Lung (tissue), 12 donors: Measurements from ENCODE around the gene HDAC4. TPM values are rescaled to one million over a fixed set of nuclear protein-coding genes. Genes with fewer than 3 reads are reported as not detected.
A peak's percentile ranks its signal among the peaks of the same experiment; 100 is the strongest.

ENCODE experiments used
- ATAC-seq: fragments of 200-7000 bp; cut with Tn5 transposase; one replicate; pipeline ENCODE4 v1.9.1; 2020; ENCODE audit warnings: moderate number of reproducible peaks; ENCODE audit not compliant: insufficient read depth, low FRiP score
- DNase-seq, 3 donors: peaks; one replicate each; pipeline ENCODE4 v3.0.0-alpha.2; 2013 to 2017
- H3K27ac ChIP-seq, 2 donors: one replicate each; pipeline ENCODE4 v1.5.1; 2013; ENCODE audit warnings: mild to moderate bottlenecking in 2 of 2, moderate library complexity in 2 of 2, control low read depth in 1 of 2, inconsistent platforms in 1 of 2, low read depth in 1 of 2, low read length in 1 of 2
- H3K27me3 ChIP-seq, 3 donors: one replicate each; pipeline ENCODE4 v1.5.1; 2013; ENCODE audit warnings: low read length in 2 of 3; ENCODE audit not compliant: control insufficient read depth in 3 of 3, insufficient read depth in 3 of 3
- H3K36me3 ChIP-seq, 4 donors: one replicate each; pipeline ENCODE4 v1.5.1; 2013; ENCODE audit warnings: low read length in 4 of 4, mild to moderate bottlenecking in 1 of 4, moderate library complexity in 1 of 4; ENCODE audit not compliant: control insufficient read depth in 4 of 4, insufficient read depth in 4 of 4
- H3K4me1 ChIP-seq, 5 donors: one replicate each; pipeline ENCODE4 v1.5.1; 2013; ENCODE audit warnings: low read length in 5 of 5, mild to moderate bottlenecking in 2 of 5, moderate library complexity in 1 of 5; ENCODE audit not compliant: control insufficient read depth in 5 of 5, insufficient read depth in 5 of 5
- H3K4me3 ChIP-seq: one replicate; pipeline ENCODE4 v1.5.1; 2013; ENCODE audit warnings: mild to moderate bottlenecking, control low read depth, moderate library complexity
- H3K9ac ChIP-seq, 2 donors: one replicate each; pipeline ENCODE4 v1.5.1; 2013; ENCODE audit warnings: low read length in 2 of 2, control low read depth in 1 of 2; ENCODE audit not compliant: insufficient read depth in 1 of 2
- H3K9me3 ChIP-seq, 4 donors: one replicate each; pipeline ENCODE4 v1.5.1; 2013; ENCODE audit warnings: low read length in 3 of 4, mild to moderate bottlenecking in 1 of 4, moderate library complexity in 1 of 4; ENCODE audit not compliant: control insufficient read depth in 4 of 4, insufficient read depth in 3 of 4
- CTCF ChIP-seq: IDR thresholded peaks from 2 replicates; pipeline ENCODE4 v1.5.1; 2012; ENCODE audit warnings: mild to moderate bottlenecking; ENCODE audit errors: control extremely low read depth, extremely low read depth
- WGBS, 2 donors: extraction: QIAGEN DNeasy Blood & Tissue Kit; methylation state at CpG; one replicate each; pipeline ENCODE4 v1.1.7; 2013; 5-methylcytosine and 5-hydroxymethylcytosine counted together
- polyA plus RNA-seq, 2 donors: library from polyadenylated mRNA; stranded (reverse); fragments of 200-250 nt; gene quantifications; one replicate each; pipeline ENCODE4 v1.2.1, GENCODE V29; 2013
- total RNA-seq, 2 donors: library from RNA; depleted of rRNA in 1 of 2; stranded (reverse); fragments of >200 nt in 1 of 2; gene quantifications; one replicate each; pipeline ENCODE4 v1.2.1, GENCODE V29; 2014 to 2021
- donor health status: control.
- donor health status: control.
- donor health status: Bipolar disorder and iron deficiency.
- donor health status: healthy.
- donor health status: DM: yes; HTN: yes; CAD: no.

Gene HDAC4
- total and polyA plus RNA-seq, 4 donors = 6.9 to 47.7 (median 20.7) TPM

DNA sequence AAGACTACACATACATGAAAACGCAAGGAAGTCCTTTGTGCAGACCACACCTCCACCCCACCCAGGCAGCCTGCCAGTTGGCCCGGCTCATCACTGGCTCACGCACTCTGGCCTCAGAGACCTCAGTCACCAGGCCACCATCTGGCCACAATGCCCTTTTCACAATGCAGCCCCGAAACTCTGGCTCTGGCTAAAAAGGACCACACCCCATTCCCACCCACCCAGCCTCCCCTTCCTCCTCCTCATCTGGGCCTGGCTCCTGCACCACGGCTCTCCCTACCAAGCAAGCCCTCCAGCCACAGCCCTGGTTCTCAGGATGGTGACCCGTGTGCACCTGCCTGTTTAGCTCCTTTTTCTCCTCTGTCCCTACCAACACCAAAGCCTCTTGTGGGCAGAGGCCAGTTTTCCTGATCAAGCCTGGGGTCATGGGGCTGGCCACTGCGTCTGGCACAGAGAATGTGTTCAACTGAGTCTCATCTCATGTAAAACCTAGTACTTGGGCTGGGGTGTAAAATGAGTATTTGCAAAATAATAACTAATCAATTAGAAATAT lies 7.4 kb downstream of the HDAC4 start:
- WGBS, 2 donors = 56 to 59% methylated on average over 7 of the region's 7 CpGs
- no peaks in the 10 kb centered on the region for H3K27me3 ChIP-seq
- DNase-seq = peak in 2 of 3 donors; percentile 15 to 34
- H3K9me3 ChIP-seq = no peaks in the 10 kb centered on the region
- peaks cover 0 to 4% (median 0%) of the 10 kb centered on the region in 4 donors for H3K36me3 ChIP-seq
- peaks cover 5 to 27% (median 12%) of the 10 kb centered on the region in 5 donors for H3K4me1 ChIP-seq
- H3K27ac ChIP-seq = no peak overlapping the region
- no peak for ATAC-seq
- no peak overlapping the region for H3K4me3 ChIP-seq
- H3K9ac ChIP-seq = no peak overlapping the region
- TF ChIP-seq CTCF = no peak

DNA sequence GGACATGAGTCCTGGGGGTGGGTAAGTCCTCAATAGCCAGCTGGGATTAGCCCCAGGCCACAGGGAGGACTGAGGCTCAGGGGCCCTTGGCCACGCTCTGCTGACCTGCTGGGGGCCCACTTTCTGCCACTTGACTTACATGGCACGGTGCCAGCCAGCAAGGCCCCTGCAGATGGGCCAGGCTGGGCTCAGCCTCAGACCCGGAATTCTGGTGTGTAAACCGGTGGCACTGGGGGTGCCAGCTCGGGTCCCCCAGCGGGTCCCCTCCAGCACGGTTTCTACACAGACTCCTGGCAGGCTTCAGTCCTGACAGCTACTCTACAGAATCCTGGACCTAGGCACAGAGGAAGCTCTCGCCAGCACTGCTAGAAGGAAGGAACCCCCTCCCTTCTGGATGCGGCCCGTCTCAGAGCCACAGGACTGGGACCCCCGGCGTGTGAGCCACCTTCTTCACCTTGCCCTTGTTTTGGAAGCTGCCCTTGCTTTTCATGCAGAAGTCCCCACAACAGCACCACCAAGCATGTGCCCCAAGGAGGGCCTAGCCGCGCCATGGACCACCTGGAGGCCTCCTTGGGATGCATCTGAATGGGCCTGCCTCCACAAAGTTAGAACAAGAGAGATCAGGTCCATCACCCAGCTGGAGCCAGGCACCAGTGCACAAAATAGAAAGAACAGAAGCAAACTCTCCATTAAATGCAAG lies 8.0 kb downstream of the HDAC4 start:
- Histone ChIP-seq H3K9ac (no peak overlapping the region), H3K27me3 (no peaks in the 10 kb centered on the region), H3K4me1 (peaks cover 5 to 26% (median 9%) of the 10 kb centered on the region in 5 donors), H3K27ac (no peak overlapping the region), H3K36me3 (peaks cover 0 to 4% (median 0%) of the 10 kb centered on the region in 4 donors), H3K9me3 (no peaks in the 10 kb centered on the region), H3K4me3 (no peak overlapping the region)
- DNase-seq (no peak), ATAC-seq (no peak)
- 88 to 89% methylated on average over 14 of the region's 14 CpGs for WGBS, 2 donors
- no peak for TF ChIP-seq CTCF

GRCh38 chr2:239392072-239392357 lies 8.8 kb downstream of the HDAC4 start:
- H3K9me3 ChIP-seq = no peaks in the 10 kb centered on the region
- no peak overlapping the region for H3K9ac ChIP-seq
- H3K27ac ChIP-seq = no peak overlapping the region
- no peaks in the 10 kb centered on the region for H3K27me3 ChIP-seq
- H3K4me1 ChIP-seq = peaks cover 5 to 21% (median 9%) of the 10 kb centered on the region in 5 donors
- no peak overlapping the region for H3K4me3 ChIP-seq
- DNase-seq = no peak
- no peak for ATAC-seq
- H3K36me3 ChIP-seq = peaks cover 0 to 4% (median 0%) of the 10 kb centered on the region in 4 donors
- WGBS, 2 donors = 94 to 96% methylated on average over 12 of the region's 12 CpGs
- TF ChIP-seq CTCF = no peak
